ENCODE measurements around the gene OR6K3. TPM values are rescaled to one million over a fixed set of nuclear protein-coding genes. Genes with fewer than 3 reads are reported as not detected.

Gene OR6K3, protein sequence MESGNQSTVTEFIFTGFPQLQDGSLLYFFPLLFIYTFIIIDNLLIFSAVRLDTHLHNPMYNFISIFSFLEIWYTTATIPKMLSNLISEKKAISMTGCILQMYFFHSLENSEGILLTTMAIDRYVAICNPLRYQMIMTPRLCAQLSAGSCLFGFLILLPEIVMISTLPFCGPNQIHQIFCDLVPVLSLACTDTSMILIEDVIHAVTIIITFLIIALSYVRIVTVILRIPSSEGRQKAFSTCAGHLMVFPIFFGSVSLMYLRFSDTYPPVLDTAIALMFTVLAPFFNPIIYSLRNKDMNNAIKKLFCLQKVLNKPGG
- not detected for total RNA-seq
- long read RNA-seq: 0 reads

DNA sequence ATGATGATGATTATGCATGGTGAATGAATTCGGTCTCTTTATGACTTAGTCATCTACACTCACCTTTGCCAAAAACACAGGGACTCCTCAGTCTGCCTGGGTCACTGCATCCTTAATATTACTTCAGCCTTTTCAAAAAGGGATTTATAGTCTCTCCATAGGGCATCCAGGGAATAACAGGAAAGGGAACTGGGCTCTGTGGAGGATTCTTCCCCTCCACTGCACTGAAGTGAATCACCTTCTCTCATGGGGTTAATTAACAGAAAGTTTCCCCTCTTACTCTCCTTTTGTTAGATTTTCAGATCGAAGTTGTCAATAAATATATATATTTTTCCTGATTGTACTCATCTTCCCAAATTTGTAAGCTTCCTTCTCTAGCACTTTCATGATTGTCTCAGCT is at the start of gene OR6K3:
OR6K3 (minus strand) TSS at position 101 of the 400 bp plus-strand sequence. CDS start 2,605 bp downstream, outside the sequence.
- intact Hi-C loops (cut with micrococcal nuclease): no loop called here
- no peaks in the 10 kb centered on the region for H3K27me3 ChIP-seq (ENCODE audit: low read depth)
- DNase-seq: no peak
- H3K9me3 ChIP-seq (replicated peaks): no peaks in the 10 kb centered on the region
- H3K36me3 ChIP-seq: no peaks in the 10 kb centered on the region
- TF ChIP-seq, protein P1, sequence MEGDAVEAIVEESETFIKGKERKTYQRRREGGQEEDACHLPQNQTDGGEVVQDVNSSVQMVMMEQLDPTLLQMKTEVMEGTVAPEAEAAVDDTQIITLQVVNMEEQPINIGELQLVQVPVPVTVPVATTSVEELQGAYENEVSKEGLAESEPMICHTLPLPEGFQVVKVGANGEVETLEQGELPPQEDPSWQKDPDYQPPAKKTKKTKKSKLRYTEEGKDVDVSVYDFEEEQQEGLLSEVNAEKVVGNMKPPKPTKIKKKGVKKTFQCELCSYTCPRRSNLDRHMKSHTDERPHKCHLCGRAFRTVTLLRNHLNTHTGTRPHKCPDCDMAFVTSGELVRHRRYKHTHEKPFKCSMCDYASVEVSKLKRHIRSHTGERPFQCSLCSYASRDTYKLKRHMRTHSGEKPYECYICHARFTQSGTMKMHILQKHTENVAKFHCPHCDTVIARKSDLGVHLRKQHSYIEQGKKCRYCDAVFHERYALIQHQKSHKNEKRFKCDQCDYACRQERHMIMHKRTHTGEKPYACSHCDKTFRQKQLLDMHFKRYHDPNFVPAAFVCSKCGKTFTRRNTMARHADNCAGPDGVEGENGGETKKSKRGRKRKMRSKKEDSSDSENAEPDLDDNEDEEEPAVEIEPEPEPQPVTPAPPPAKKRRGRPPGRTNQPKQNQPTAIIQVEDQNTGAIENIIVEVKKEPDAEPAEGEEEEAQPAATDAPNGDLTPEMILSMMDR (IDR thresholded peaks at IDR 0.05; ENCODE audit: borderline replicate concordance): no peak
- H3K4me1 ChIP-seq: no peaks in the 10 kb centered on the region
- no peak within 1 kb of the TSS for H3K4me3 ChIP-seq
- no peak within 1 kb of the TSS for H3K27ac ChIP-seq (replicated peaks)

DNA sequence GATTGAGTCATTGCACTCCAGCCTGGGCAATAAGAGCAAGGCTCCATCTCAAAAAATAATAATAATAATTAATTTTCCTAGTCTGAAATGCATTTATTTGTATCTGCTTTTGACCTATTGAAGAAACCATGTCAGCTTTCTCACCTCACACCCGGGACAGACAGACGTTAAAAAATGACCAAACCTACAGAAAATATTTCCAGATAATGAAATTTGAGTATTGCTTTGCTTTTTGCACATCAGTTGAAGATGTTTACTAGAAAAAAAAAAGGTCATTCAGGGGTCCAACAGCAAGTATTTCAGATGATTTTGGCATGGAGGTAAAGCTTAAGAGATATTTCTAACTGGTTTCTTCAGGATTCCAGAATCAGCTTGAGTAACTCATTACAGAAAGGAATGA is 33.9 kb upstream of the OR6K3 start, which contains the start of gene OR6K6:
OR6K6 (plus strand) TSS at position 301 of the 400 bp plus-strand sequence. CDS start 168 bp downstream, outside the sequence.
- H3K9me3 ChIP-seq (replicated peaks): no peaks in the 10 kb centered on the region
- no peaks in the 10 kb centered on the region for H3K4me1 ChIP-seq
- H3K36me3 ChIP-seq: no peaks in the 10 kb centered on the region
- no peak within 1 kb of the TSS for H3K4me3 ChIP-seq
- intact Hi-C loops (cut with micrococcal nuclease): loop anchor here (10.0 kb wide), 1 partner anchor 90 kb away; no protein-coding TSS in a partner anchor
- TF ChIP-seq, protein P1 (IDR thresholded peaks at IDR 0.05; ENCODE audit: borderline replicate concordance): no peak
- DNase-seq: no peak
- no peaks in the 10 kb centered on the region for H3K27me3 ChIP-seq (ENCODE audit: low read depth)
- no peak within 1 kb of the TSS for H3K27ac ChIP-seq (replicated peaks)

DNA sequence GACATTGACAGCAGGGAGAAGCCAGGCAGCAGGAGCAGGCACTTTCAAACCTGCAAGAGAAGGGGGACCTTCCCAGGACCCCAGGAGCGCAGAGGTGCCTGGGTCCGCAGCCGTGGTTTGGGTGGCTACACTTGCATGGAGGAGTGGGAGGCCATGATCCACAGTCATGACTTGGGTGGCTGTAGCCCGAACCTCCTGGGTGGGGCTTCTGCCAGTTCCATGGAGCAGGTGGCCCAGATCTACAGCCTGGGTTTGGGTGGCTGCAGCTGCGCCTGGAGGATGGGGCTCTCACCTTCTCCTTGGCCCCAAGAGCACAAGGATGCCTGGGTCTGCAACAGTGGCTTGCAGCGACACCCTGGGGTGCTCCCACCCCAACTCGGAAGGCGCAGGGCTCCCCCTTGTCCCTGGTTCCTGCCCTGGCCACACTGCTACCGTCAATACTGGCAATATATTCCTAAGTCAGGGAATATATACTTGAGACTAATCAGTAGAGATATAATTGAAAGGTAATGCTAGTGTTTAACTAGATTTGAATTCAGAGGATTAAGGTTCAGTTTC is 31.7 kb upstream of the OR6K3 start:
- no peak for DNase-seq
- intact Hi-C loops (cut with micrococcal nuclease): loop anchor here (10.0 kb wide), 1 partner anchor 87 kb away; no protein-coding TSS in a partner anchor

DNA sequence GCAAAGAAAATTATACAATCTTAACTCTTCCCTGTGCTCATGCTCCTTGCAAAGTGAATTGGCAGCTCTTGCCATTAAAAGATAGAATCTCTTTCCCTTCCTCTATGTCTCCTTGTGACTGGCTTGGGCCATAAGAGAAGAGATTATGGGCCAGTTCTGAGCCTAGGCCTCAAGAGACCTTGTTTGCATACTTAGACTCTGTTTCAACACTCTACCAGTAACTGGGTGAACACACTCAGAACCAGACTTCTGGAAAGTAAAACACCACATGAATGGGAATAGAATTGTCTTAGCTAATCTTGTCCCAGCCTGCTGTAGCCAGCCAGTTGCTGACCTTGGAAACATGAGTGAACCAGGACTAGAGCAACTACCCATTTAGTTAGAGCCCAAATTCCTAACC is 15.3 kb upstream of the OR6K3 start:
- no peaks in the 10 kb centered on the region for H3K36me3 ChIP-seq
- no peak overlapping the region for H3K4me3 ChIP-seq
- TF ChIP-seq, protein P1 (IDR thresholded peaks at IDR 0.05; ENCODE audit: borderline replicate concordance): no peak
- H3K4me1 ChIP-seq: no peaks in the 10 kb centered on the region
- DNase-seq: no peak
- H3K9me3 ChIP-seq (replicated peaks): no peaks in the 10 kb centered on the region
- H3K27me3 ChIP-seq (ENCODE audit: low read depth): no peaks in the 10 kb centered on the region
- no peak overlapping the region for H3K27ac ChIP-seq (replicated peaks)
- intact Hi-C loops (cut with micrococcal nuclease): no loop called here

More for the DNA sequence above, 31.7 kb upstream of the OR6K3 start:
- H3K9me3 ChIP-seq (replicated peaks): no peaks in the 10 kb centered on the region
- H3K27me3 ChIP-seq (ENCODE audit: low read depth): no peaks in the 10 kb centered on the region
- no peaks in the 10 kb centered on the region for H3K4me1 ChIP-seq
- TF ChIP-seq, protein P1 (IDR thresholded peaks at IDR 0.05; ENCODE audit: borderline replicate concordance): no peak
- H3K27ac ChIP-seq (replicated peaks): no peak overlapping the region
- H3K36me3 ChIP-seq: no peaks in the 10 kb centered on the region
- no peak overlapping the region for H3K4me3 ChIP-seq

DNA sequence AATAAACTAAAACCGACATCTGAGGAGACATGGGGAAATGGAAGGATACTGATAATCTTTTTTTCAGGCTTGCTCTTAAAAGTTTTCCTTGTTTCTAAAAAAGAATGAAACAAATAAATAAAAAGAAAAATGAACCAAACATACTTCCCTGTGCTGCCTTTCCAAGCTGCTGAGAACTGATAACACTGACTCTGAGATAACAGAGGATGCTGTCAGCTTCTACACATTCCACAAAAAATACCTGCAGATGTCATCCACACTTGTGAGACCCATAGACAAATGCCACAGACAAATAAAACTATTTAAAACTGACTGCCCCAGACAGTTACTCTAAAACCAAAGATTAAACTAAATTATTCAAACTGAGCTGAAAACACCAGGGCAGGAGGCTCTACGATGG is 12.0 kb upstream of the OR6K3 start:
- DNase-seq: no peak
- H3K36me3 ChIP-seq: no peaks in the 10 kb centered on the region
- intact Hi-C loops (cut with micrococcal nuclease): no loop called here
- H3K27me3 ChIP-seq (ENCODE audit: low read depth): no peaks in the 10 kb centered on the region
- TF ChIP-seq, protein P1 (IDR thresholded peaks at IDR 0.05; ENCODE audit: borderline replicate concordance): no peak
- H3K9me3 ChIP-seq (replicated peaks): no peaks in the 10 kb centered on the region
- no peak overlapping the region for H3K27ac ChIP-seq (replicated peaks)
- H3K4me3 ChIP-seq: no peak overlapping the region
- no peaks in the 10 kb centered on the region for H3K4me1 ChIP-seq

Data from left ventricle myocardium inferior (tissue), 1 donor.